GM18517 (cell line): ENCODE data around the gene MBNL2.
A peak's percentile ranks its signal among the peaks of the same experiment; 100 is the strongest.
"Not testable (repeated sequence)": the region's sequence is repeated elsewhere in the genome, so short reads cannot be mapped to it uniquely, and the experiment has no call there.

Experiments used
- ATAC-seq: cut with Tn5 transposase; IDR thresholded peaks from one replicate; pipeline ENCODE4 v1.9.1; 2021; ENCODE audit warnings: mild to moderate bottlenecking, moderate library complexity; ENCODE audit not compliant: unreplicated experiment

MBNL2 gene

GRCh38 chr13:97207252-97207651, 14.9 kb upstream of the MBNL2 start:
- not testable (repeated sequence) for ATAC-seq

DNA sequence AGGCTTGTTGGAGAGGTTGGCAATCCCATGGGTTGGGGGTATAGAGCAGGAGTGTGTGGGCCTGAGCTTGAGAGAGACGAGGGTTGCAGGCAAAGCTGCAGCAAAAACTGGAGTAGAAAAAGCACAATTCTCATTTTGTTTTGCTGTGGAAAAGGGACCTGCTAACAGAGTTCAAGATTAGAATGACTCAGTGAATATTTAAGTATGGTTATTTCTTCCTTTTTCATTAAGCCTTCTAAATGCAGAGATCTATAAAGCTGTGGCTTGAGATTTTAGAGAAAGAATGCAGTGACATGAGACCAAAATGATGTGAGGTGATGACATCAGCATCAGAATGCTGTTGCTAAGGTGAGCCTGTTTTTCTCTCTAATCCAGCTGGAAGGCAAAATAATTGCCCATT, 10.8 kb upstream of the MBNL2 start:
- no peak for ATAC-seq

- ATAC-seq: no peak
Measured at GRCh38 chr13:97212004-97212403, 10.1 kb upstream of the MBNL2 start.

DNA sequence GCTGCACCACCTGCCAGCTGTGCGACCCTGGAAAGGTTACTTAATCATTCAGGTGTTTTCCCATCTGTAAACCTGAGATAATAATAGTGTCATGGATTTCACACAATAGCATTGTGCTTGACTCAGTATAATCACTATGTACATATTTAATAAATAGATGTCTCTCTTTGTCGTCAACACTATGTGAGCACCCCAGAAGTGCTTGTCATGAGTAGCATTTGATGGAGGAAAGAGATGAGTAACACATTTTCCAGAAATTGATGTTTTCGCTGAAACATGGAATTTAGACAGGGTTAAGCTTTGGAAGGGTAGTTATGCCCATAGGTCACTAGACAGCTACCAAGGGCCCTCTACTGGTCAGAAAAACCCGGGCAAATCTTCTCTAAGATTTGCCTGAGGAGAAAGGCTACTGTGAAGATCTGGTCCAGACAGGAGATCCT, 9.5 kb upstream of the MBNL2 start:
- ATAC-seq: peak; percentile 44

- ATAC-seq: peak; percentile 3
Measured at GRCh38 chr13:97214921-97215320, 7.2 kb upstream of the MBNL2 start.

GRCh38 chr13:97215325-97215724, 6.8 kb upstream of the MBNL2 start:
- peak; percentile 70 for ATAC-seq

DNA sequence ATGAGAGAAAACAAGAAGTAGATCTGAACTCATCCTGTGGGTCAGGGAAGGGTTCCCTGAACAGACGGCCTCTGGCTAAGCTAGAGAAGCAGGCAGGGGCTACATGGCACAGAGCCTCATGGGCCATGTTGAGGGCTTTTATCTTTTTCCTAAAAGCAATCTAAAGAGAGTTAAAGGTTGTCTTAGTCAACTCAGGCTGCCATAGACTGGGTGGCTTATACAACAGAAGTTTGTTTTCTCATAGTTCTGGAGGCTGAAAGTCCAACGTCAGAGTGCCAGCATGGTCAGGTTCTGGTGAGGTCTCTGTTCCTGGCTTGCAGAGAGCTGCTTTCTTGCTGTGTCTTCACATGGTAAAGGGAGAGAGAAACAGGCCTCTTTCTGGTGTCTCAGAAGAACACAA, 2.9 kb upstream of the MBNL2 start:
- no peak for ATAC-seq

DNA sequence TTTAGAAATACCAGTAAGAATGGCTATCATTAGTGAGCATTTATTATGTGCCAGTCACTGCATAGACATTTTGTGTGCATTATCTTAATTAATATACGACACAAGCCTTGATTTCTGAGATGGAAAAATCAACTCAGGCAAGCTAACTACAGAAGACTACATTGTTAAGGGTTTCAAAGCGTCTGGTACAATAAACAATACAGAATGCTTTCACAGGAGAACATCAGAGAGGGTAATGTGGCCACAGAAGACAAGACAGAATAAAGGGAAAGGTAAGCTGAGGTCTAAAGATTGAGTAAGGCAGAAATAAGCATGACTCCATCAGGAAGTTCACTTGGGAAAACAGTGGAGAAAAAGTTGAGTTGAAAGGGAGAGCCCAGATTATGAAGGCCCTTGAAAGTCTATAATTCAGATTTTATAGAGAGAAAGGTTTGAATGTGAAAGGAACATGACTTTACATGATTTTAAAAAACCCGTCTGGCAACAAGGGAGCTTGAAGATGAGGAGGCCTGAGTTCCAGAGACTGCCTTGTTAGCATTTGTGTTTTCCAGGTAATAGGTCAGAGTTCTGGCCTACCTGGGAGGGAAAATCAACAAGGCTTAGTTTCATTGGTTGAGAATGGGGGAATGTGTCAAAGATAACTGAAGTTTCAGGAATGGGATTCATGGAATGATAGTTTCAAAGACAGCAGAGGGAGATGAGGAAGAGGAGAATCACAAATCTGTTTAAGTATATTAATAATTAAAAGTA, 1.8 kb upstream of the MBNL2 start:
- no peak for ATAC-seq

- no peak for ATAC-seq
Measured at GRCh38 chr13:97221046-97221445, 1.1 kb upstream of the MBNL2 start.

DNA sequence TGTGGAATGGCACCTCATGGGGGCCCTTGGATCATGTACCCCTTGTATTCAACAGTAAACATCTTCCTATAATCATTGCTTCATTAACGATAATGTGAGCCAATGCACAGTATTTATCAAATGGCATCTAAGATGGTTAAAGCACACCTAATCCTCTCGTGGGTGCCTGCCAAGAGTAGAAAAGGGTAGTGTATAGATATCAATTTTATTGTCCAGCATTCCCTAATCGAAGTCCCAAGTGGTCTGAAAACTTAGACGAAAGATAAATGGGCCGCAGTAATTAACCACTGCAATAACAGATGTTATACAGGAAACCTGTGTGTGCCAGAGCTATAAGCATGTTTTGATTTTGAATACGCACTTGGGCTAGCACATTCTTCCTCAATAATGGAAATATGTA, 667 bp upstream of the MBNL2 start:
- no peak for ATAC-seq

DNA sequence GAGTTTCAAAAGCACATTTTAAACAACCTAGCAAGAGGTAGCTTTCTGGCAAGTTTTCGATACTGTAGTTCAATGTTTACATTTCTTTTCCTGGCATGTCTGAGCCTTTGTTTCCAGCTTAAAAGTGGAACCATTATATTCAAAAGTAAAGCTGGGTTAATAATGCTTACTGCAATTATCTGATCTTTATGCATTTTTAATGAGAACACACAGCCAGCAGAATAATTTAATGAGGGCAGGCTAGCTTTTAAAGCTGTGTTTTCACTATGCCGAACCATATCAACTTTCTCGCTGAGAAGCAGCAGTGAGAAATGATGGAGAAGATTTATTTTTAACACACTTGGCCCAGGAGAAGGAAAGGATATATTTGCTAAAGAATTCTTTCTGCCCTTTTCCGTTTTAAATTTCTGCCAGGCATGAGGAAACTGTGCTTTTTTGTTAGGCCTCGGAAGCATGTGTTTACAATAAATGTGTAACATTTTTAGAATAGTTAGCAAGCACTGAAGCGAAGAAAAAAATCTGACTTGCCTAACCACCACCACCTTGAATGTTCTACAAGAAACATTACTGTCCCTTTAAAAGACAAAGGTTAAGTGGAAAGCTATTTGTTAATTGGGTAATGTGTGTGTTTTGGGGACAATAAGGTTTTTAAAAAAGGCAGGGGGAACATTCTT, 1.0 kb downstream of the MBNL2 start:
- ATAC-seq: no peak

GRCh38 chr13:97223711-97224541, 1.8 kb downstream of the MBNL2 start:
- no peak for ATAC-seq

DNA sequence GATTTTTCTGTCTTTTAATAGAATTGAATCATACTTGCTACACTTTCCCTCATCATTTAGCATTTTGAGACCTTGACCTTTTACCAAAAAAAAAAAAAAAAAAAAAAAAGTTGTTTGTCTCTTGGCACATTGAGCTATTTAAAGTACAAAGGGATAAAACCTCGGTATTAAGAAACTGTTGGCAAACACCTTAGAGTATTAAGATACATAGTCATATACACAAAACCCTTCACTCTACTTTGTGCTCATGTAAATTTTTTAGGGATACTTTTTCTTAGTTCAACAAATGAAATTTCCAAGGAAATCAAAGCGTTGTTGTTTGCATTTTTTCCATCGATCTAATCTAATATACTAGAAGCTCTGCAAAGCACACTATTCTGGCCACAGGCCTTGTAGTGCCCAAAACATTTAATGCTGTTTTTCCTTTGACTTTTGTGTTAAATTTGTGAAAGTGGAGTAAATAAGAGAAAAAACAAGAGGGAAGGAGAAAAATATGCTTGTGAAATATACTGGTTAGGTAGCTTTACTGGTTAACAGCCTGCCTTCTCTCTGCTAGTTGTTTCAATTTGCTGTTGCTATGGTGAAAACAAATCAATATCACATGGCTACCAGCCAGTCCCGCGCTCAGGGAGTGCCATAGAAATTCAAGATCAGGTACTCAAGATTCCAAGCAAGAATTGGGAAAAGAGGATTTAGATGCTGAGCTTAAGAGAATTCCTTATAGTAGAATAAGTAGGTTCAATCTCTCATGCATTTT, 2.6 kb downstream of the MBNL2 start:
- ATAC-seq: peak; percentile 26

- ATAC-seq: no peak
Measured at GRCh38 chr13:97225533-97225932, 3.4 kb downstream of the MBNL2 start.

DNA sequence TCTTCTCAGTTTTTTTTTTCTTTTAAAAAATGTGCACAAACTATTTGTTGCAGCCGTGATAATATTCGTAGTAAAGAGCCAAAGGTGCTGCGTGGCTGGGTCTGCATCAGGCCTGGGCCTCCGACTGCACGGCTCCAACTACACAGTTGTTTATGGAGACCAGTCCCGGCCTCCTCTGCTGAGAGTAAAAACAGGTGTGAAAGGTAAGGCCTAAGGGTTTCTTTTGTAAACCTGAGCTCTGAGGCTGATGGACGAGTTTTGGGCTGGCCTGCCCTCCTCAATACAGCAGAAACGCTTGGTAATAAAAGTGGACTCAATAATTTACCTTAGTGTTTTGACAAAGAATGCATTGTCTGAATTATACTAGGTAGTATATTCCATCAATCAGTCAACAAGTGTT, 3.9 kb downstream of the MBNL2 start:
- ATAC-seq: no peak

DNA sequence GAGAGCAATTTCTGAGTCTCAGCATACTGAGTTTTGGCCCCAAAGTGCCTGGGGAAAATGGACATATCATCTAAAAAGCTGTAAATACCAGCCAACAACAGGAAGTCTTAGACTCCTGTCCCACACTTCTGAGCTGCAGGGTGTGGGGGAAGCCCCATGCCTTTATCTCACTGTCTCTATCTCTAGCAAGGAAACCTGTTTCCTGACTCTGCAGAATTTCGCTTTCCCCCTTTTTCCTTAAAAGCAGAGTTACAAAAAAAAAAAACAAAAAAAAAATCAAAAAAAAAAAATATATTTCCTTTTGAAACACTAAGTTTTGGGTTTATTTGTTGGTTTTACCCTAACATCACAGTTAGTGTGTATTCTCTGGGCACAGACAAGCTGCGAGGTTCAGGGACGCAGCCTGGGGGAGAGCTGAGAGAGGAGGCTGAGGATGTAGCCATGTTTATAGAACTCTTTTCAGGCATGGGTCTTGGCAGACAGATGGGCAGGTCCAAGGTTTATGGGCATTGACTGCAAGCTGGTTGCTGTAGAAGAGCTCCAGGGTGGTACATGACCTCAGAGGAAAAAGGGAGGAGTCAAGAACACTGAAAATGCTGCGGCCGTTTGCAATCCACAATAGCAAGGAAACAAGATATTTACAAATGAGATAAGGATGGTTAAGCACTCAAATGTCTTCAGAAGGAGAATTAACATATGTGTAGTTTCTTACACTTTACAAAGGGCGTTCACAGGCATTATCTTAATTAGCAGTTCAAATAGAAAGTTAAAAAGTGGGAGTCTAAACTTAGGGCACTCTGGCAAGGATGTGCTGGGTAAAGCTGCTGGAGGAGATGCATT, 4.9 kb downstream of the MBNL2 start:
- peak; percentile 47 for ATAC-seq

- no peak for ATAC-seq
Measured at GRCh38 chr13:97228850-97229521, 6.9 kb downstream of the MBNL2 start.

GRCh38 chr13:97229699-97230098, 7.6 kb downstream of the MBNL2 start:
- ATAC-seq: no peak

GRCh38 chr13:97231118-97231828, 9.1 kb downstream of the MBNL2 start:
- ATAC-seq: no peak
